ENCODE measurements around the gene CYP46A1. TPM values are rescaled to one million over a fixed set of nuclear protein-coding genes. Genes with fewer than 3 reads are reported as not detected.
"Not testable (repeated sequence)": the region's sequence is repeated elsewhere in the genome, so short reads cannot be mapped to it uniquely, and the experiment has no call there.

Gene CYP46A1
- not detected for polyA plus RNA-seq (2012; ENCODE audit: low read depth, missing spikeins)

GRCh38 chr14:99683619-99684409 lies at the start of gene CYP46A1:
TSS of gene CYP46A1 (plus strand) at chr14:99684298. CDS start at chr14:99684418, 120 bp downstream.
- DNase-seq (ENCODE audit: insufficient read length, low spot score) (peak; percentile 99), FAIRE-seq (peak; percentile 98)
- 0 out of 2 replicates have a peak, but pooled peaks have one; percentile 35 for TF ChIP-seq SPI1 (IDR thresholded peaks at IDR 0.05; ENCODE audit: low read depth, low read length)
- no peak for TF ChIP-seq PAX5 (IDR thresholded peaks at IDR 0.05; ENCODE audit: insufficient read depth, low read length, severe bottlenecking)
- TF ChIP-seq TAF1 (IDR thresholded peaks at IDR 0.05; ENCODE audit: low read depth, low read length), result peak; percentile 52; the same call in 1 of the 2 replicates
- TF ChIP-seq POLR2AphosphoS5 (IDR thresholded peaks at IDR 0.05; ENCODE audit: low read depth, low read length), result peak; percentile 45; the same call in 1 of the 2 replicates
- no peak for TF ChIP-seq POU2F2 (IDR thresholded peaks at IDR 0.05; ENCODE audit: low read depth, low read length)
- TF ChIP-seq POLR2A (IDR thresholded peaks at IDR 0.05; ENCODE audit: low read depth, low read length), result 0 out of 2 replicates have a peak, but pooled peaks have one; percentile 26

GRCh38 chr14:99634443-99634842 lies 49.7 kb upstream of the CYP46A1 start:
- FAIRE-seq, result no peak
- DNase-seq (ENCODE audit: insufficient read length, low spot score), result no peak
- no peak for TF ChIP-seq POU2F2 (IDR thresholded peaks at IDR 0.05; ENCODE audit: low read depth, low read length)
- TF ChIP-seq SPI1 (IDR thresholded peaks at IDR 0.05; ENCODE audit: low read depth, low read length), result no peak

- DNase-seq (ENCODE audit: insufficient read length, low spot score) (no peak), FAIRE-seq (no peak)
- no peak for TF ChIP-seq PAX5 (IDR thresholded peaks at IDR 0.05; ENCODE audit: insufficient read depth, low read length, severe bottlenecking)
- TF ChIP-seq POU2F2 (IDR thresholded peaks at IDR 0.05; ENCODE audit: low read depth, low read length), result no peak
- TF ChIP-seq POLR2A (IDR thresholded peaks at IDR 0.05; ENCODE audit: low read depth, low read length), result no peak
- no peak for TF ChIP-seq SPI1 (IDR thresholded peaks at IDR 0.05; ENCODE audit: low read depth, low read length)
- no peak for TF ChIP-seq POLR2AphosphoS5 (IDR thresholded peaks at IDR 0.05; ENCODE audit: low read depth, low read length)
- no peak for TF ChIP-seq TAF1 (IDR thresholded peaks at IDR 0.05; ENCODE audit: low read depth, low read length)
Observed at GRCh38 chr14:99635116-99635515, 49.0 kb upstream of the CYP46A1 start.

- DNase-seq (ENCODE audit: insufficient read length, low spot score), result no peak
- no peak for FAIRE-seq
- TF ChIP-seq POLR2AphosphoS5 (IDR thresholded peaks at IDR 0.05; ENCODE audit: low read depth, low read length), result no peak
- no peak for TF ChIP-seq PAX5 (IDR thresholded peaks at IDR 0.05; ENCODE audit: insufficient read depth, low read length, severe bottlenecking)
- TF ChIP-seq POU2F2 (IDR thresholded peaks at IDR 0.05; ENCODE audit: low read depth, low read length), result no peak
Observed at GRCh38 chr14:99636487-99636886, 47.6 kb upstream of the CYP46A1 start.

GRCh38 chr14:99637624-99638023 lies 46.5 kb upstream of the CYP46A1 start:
- no peak for FAIRE-seq
- no peak for DNase-seq (ENCODE audit: insufficient read length, low spot score)
- no peak for TF ChIP-seq SPI1 (IDR thresholded peaks at IDR 0.05; ENCODE audit: low read depth, low read length)
- TF ChIP-seq POU2F2 (IDR thresholded peaks at IDR 0.05; ENCODE audit: low read depth, low read length), result no peak
- TF ChIP-seq POLR2AphosphoS5 (IDR thresholded peaks at IDR 0.05; ENCODE audit: low read depth, low read length), result no peak
- no peak for TF ChIP-seq PAX5 (IDR thresholded peaks at IDR 0.05; ENCODE audit: insufficient read depth, low read length, severe bottlenecking)
- TF ChIP-seq TAF1 (IDR thresholded peaks at IDR 0.05; ENCODE audit: low read depth, low read length), result no peak
- TF ChIP-seq POLR2A (IDR thresholded peaks at IDR 0.05; ENCODE audit: low read depth, low read length), result no peak

GRCh38 chr14:99642771-99643170 lies 41.3 kb upstream of the CYP46A1 start:
- not testable (repeated sequence) for FAIRE-seq; DNase-seq (ENCODE audit: insufficient read length, low spot score)

- no peak for TF ChIP-seq POLR2AphosphoS5 (IDR thresholded peaks at IDR 0.05; ENCODE audit: low read depth, low read length)
- TF ChIP-seq TAF1 (IDR thresholded peaks at IDR 0.05; ENCODE audit: low read depth, low read length), result no peak
- no peak for TF ChIP-seq PAX5 (IDR thresholded peaks at IDR 0.05; ENCODE audit: insufficient read depth, low read length, severe bottlenecking)
- no peak for TF ChIP-seq POU2F2 (IDR thresholded peaks at IDR 0.05; ENCODE audit: low read depth, low read length)
- no peak for TF ChIP-seq POLR2A (IDR thresholded peaks at IDR 0.05; ENCODE audit: low read depth, low read length)
- TF ChIP-seq SPI1 (IDR thresholded peaks at IDR 0.05; ENCODE audit: low read depth, low read length), result no peak
- no peak for FAIRE-seq
- DNase-seq (ENCODE audit: insufficient read length, low spot score), result no peak
Observed at GRCh38 chr14:99643343-99643742, 40.8 kb upstream of the CYP46A1 start.

- no peak for DNase-seq (ENCODE audit: insufficient read length, low spot score)
- TF ChIP-seq TAF1 (IDR thresholded peaks at IDR 0.05; ENCODE audit: low read depth, low read length) (no peak), POLR2AphosphoS5 (IDR thresholded peaks at IDR 0.05; ENCODE audit: low read depth, low read length) (no peak)
- no peak for FAIRE-seq
Observed at GRCh38 chr14:99644035-99644587, 40.0 kb upstream of the CYP46A1 start.

- FAIRE-seq, result no peak
- TF ChIP-seq SPI1 (IDR thresholded peaks at IDR 0.05; ENCODE audit: low read depth, low read length) (no peak), POLR2A (IDR thresholded peaks at IDR 0.05; ENCODE audit: low read depth, low read length) (no peak), POU2F2 (IDR thresholded peaks at IDR 0.05; ENCODE audit: low read depth, low read length) (no peak), POLR2AphosphoS5 (IDR thresholded peaks at IDR 0.05; ENCODE audit: low read depth, low read length) (no peak), PAX5 (IDR thresholded peaks at IDR 0.05; ENCODE audit: insufficient read depth, low read length, severe bottlenecking) (no peak), TAF1 (IDR thresholded peaks at IDR 0.05; ENCODE audit: low read depth, low read length) (no peak)
- no peak for DNase-seq (ENCODE audit: insufficient read length, low spot score)
Observed at GRCh38 chr14:99644723-99645544, 39.2 kb upstream of the CYP46A1 start, which contains the start of gene HHIPL1. TSS of gene HHIPL1 (plus strand) at chr14:99645129. CDS start at chr14:99645208, 79 bp downstream.
